ENCODE data around the gene RPL29. TPM values are rescaled to one million over a fixed set of nuclear protein-coding genes. Genes with fewer than 3 reads are reported as not detected.

The RPL29 gene
- total and polyA plus RNA-seq, 7 donors: 1,247 to 2,993 (median 2,094) TPM

GRCh38 chr3:51961011-51961410, 34.7 kb downstream of the RPL29 start:
- no peaks in the 10 kb centered on the region for H3K9me3 ChIP-seq
- no peaks in the 10 kb centered on the region for H3K27me3 ChIP-seq
- DNase-seq: no peak
- intact Hi-C loops (cut with DNase I): loop anchor here (10.0 kb wide), 1 partner anchor 566 kb away; the partner anchor contains the start of gene RBM15B
- 92 to 94% methylated on average over 18 of the region's 18 CpGs for WGBS, 2 donors
- TF ChIP-seq EP300 (IDR thresholded peaks at IDR 0.05): no peak
- TF ChIP-seq, protein P1, sequence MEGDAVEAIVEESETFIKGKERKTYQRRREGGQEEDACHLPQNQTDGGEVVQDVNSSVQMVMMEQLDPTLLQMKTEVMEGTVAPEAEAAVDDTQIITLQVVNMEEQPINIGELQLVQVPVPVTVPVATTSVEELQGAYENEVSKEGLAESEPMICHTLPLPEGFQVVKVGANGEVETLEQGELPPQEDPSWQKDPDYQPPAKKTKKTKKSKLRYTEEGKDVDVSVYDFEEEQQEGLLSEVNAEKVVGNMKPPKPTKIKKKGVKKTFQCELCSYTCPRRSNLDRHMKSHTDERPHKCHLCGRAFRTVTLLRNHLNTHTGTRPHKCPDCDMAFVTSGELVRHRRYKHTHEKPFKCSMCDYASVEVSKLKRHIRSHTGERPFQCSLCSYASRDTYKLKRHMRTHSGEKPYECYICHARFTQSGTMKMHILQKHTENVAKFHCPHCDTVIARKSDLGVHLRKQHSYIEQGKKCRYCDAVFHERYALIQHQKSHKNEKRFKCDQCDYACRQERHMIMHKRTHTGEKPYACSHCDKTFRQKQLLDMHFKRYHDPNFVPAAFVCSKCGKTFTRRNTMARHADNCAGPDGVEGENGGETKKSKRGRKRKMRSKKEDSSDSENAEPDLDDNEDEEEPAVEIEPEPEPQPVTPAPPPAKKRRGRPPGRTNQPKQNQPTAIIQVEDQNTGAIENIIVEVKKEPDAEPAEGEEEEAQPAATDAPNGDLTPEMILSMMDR (IDR thresholded peaks at IDR 0.05): no peak
- no peak for TF ChIP-seq POLR2A (IDR thresholded peaks at IDR 0.05)
- TF ChIP-seq POLR2AphosphoS5 (IDR thresholded peaks at IDR 0.05): no peak
- H3K4me1 ChIP-seq: peaks cover 0 to 43% (median 28%) of the 10 kb centered on the region in 4 donors
- no peak overlapping the region for H3K27ac ChIP-seq
- no peak overlapping the region for H3K4me3 ChIP-seq
- peaks cover 0 to 35% (median 9%) of the 10 kb centered on the region in 4 donors for H3K36me3 ChIP-seq

DNA sequence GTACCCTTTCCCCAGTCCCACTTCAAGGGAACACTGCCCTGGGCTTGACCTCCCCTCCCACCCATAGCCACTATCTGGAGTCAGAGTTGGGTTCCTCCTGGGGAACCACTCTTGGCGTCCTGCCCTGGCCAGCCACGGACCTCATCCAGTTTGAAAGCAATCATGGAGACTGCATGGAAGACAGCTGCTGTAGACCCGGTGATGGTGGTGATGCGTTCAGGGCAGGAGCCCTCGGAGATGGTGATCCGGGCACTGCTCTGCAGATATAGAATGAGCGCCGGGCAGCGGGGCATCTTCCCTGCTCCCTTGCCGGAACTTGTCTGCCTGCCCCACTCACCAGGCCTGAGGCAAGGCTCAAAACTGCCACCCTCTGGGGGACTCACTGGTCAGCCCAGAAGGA, 35.3 kb downstream of the RPL29 start:
- Histone ChIP-seq H3K36me3 (peaks cover 0 to 35% (median 9%) of the 10 kb centered on the region in 4 donors), H3K9me3 (no peaks in the 10 kb centered on the region), H3K27me3 (no peaks in the 10 kb centered on the region), H3K4me3 (no peak overlapping the region), H3K27ac (no peak overlapping the region), H3K4me1 (peaks cover 0 to 41% (median 28%) of the 10 kb centered on the region in 4 donors)
- no peak for DNase-seq
- TF ChIP-seq EP300 (IDR thresholded peaks at IDR 0.05) (no peak), POLR2A (IDR thresholded peaks at IDR 0.05) (no peak), POLR2AphosphoS5 (IDR thresholded peaks at IDR 0.05) (no peak)
- TF ChIP-seq, protein P1 (IDR thresholded peaks at IDR 0.05): no peak
- intact Hi-C loops (cut with DNase I): loop anchor here (10.0 kb wide), 1 partner anchor 566 kb away; the partner anchor contains the start of gene RBM15B
- WGBS, 2 donors: 89 to 95% methylated on average over 10 of the region's 10 CpGs

- intact Hi-C loops (cut with DNase I): loop anchor here (10.0 kb wide), 1 partner anchor 565 kb away; the partner anchor contains the start of gene RBM15B
- WGBS, 2 donors: 95 to 97% methylated on average over 7 of the region's 7 CpGs
- DNase-seq: no peak
- Histone ChIP-seq H3K36me3 (peaks cover 0 to 35% (median 9%) of the 10 kb centered on the region in 4 donors), H3K4me3 (no peak overlapping the region), H3K4me1 (peaks cover 0 to 38% (median 22%) of the 10 kb centered on the region in 4 donors), H3K27ac (no peak overlapping the region), H3K27me3 (no peaks in the 10 kb centered on the region), H3K9me3 (no peaks in the 10 kb centered on the region)
- TF ChIP-seq POLR2A (IDR thresholded peaks at IDR 0.05) (no peak), POLR2AphosphoS5 (IDR thresholded peaks at IDR 0.05) (no peak), EP300 (IDR thresholded peaks at IDR 0.05) (no peak)
- TF ChIP-seq, protein P1 (IDR thresholded peaks at IDR 0.05): no peak
These were observed 36.0 kb downstream of the RPL29 start for GRCh38 chr3:51959651-51960050.

- intact Hi-C loops (cut with DNase I): no loop called here
- H3K27me3 ChIP-seq: no peaks in the 10 kb centered on the region
- no peak for DNase-seq
- H3K4me3 ChIP-seq: no peak overlapping the region
- H3K4me1 ChIP-seq: peaks cover 0 to 30% (median 15%) of the 10 kb centered on the region in 4 donors
- H3K27ac ChIP-seq: no peak overlapping the region
- WGBS, 2 donors: 94 to 95% methylated on average over 20 of the region's 20 CpGs
- TF ChIP-seq POLR2AphosphoS5 (IDR thresholded peaks at IDR 0.05): no peak
- no peak for TF ChIP-seq EP300 (IDR thresholded peaks at IDR 0.05)
- TF ChIP-seq, protein P1 (IDR thresholded peaks at IDR 0.05): no peak
- no peak for TF ChIP-seq POLR2A (IDR thresholded peaks at IDR 0.05)
- H3K9me3 ChIP-seq: no peaks in the 10 kb centered on the region
- H3K36me3 ChIP-seq: peaks cover 0 to 35% (median 9%) of the 10 kb centered on the region in 4 donors
These were observed 36.8 kb downstream of the RPL29 start for GRCh38 chr3:51958603-51959521.

Measured in sigmoid colon (tissue), 7 donors.